ENCODE measurements around the gene BCL2.

The BCL2 gene

GRCh38 chr18:63095768-63096167 lies 223.8 kb downstream of the BCL2 start:
- ATAC-seq, result no peak
- TF ChIP-seq GLIS3 (CRISPR knock-in tag; IDR thresholded peaks at IDR 0.05) (no peak), CSRNP3 (CRISPR knock-in tag; IDR thresholded peaks at IDR 0.05) (no peak), TSHZ2 (CRISPR knock-in tag; IDR thresholded peaks at IDR 0.05) (peak; percentile 78; the same call in 1 of the 2 replicates), ZNF70 (CRISPR knock-in tag; IDR thresholded peaks at IDR 0.05) (no peak), TCF4 (CRISPR knock-in tag; IDR thresholded peaks at IDR 0.05; ENCODE audit: borderline replicate concordance) (0 out of 2 replicates have a peak, but pooled peaks have one; percentile 19), CREB5 (CRISPR knock-in tag; IDR thresholded peaks at IDR 0.05; ENCODE audit: low read depth) (peak; percentile 33; the same call in 1 of the 2 replicates), CSDC2 (CRISPR knock-in tag; IDR thresholded peaks at IDR 0.05) (no peak), ESRRG (CRISPR knock-in tag; IDR thresholded peaks at IDR 0.05) (0 out of 2 replicates have a peak, but pooled peaks have one; percentile 61), ZNF8 (CRISPR knock-in tag; IDR thresholded peaks at IDR 0.05) (no peak), SNAI2 (CRISPR knock-in tag; IDR thresholded peaks at IDR 0.05) (peak; percentile 43; the same call in 1 of the 2 replicates), RARB (CRISPR knock-in tag; IDR thresholded peaks at IDR 0.05) (no peak), ISL1 (CRISPR knock-in tag; IDR thresholded peaks at IDR 0.05) (peak; percentile 91), ZNF565 (CRISPR knock-in tag; conservative IDR thresholded peaks at IDR 0.05; ENCODE audit: low read depth) (0 out of 2 replicates have a peak, but pooled peaks have one; percentile 31), PATZ1 (CRISPR knock-in tag; IDR thresholded peaks at IDR 0.05; ENCODE audit: borderline replicate concordance) (no peak), PPARA (CRISPR knock-in tag; IDR thresholded peaks at IDR 0.05; ENCODE audit: borderline replicate concordance) (no peak)

GRCh38 chr18:63091671-63092364 lies 227.8 kb downstream of the BCL2 start:
- no peak for ATAC-seq
- no peak for TF ChIP-seq PPARA (CRISPR knock-in tag; IDR thresholded peaks at IDR 0.05; ENCODE audit: borderline replicate concordance)
- no peak for TF ChIP-seq SNAI2 (CRISPR knock-in tag; IDR thresholded peaks at IDR 0.05)
- TF ChIP-seq OSR1 (CRISPR knock-in tag; IDR thresholded peaks at IDR 0.05), result no peak
- no peak for TF ChIP-seq ESRRG (CRISPR knock-in tag; IDR thresholded peaks at IDR 0.05)
- TF ChIP-seq CREB5 (CRISPR knock-in tag; IDR thresholded peaks at IDR 0.05; ENCODE audit: low read depth), result no peak
- no peak for TF ChIP-seq POU6F1 (CRISPR knock-in tag; IDR thresholded peaks at IDR 0.05; ENCODE audit: borderline replicate concordance, low read depth)
- TF ChIP-seq CSDC2 (CRISPR knock-in tag; IDR thresholded peaks at IDR 0.05), result no peak
- no peak for TF ChIP-seq ZNF70 (CRISPR knock-in tag; IDR thresholded peaks at IDR 0.05)
- TF ChIP-seq RARB (CRISPR knock-in tag; IDR thresholded peaks at IDR 0.05), result no peak
- TF ChIP-seq CSRNP3 (CRISPR knock-in tag; IDR thresholded peaks at IDR 0.05), result no peak
- no peak for TF ChIP-seq ZFP3 (CRISPR knock-in tag; IDR thresholded peaks at IDR 0.05)
- TF ChIP-seq ZNF8 (CRISPR knock-in tag; IDR thresholded peaks at IDR 0.05), result no peak
- TF ChIP-seq GLIS3 (CRISPR knock-in tag; IDR thresholded peaks at IDR 0.05), result no peak
- no peak for TF ChIP-seq TCF4 (CRISPR knock-in tag; IDR thresholded peaks at IDR 0.05; ENCODE audit: borderline replicate concordance)
- TF ChIP-seq ISL1 (CRISPR knock-in tag; IDR thresholded peaks at IDR 0.05), result no peak
- TF ChIP-seq PATZ1 (CRISPR knock-in tag; IDR thresholded peaks at IDR 0.05; ENCODE audit: borderline replicate concordance), result no peak
- no peak for TF ChIP-seq TSHZ2 (CRISPR knock-in tag; IDR thresholded peaks at IDR 0.05)
- TF ChIP-seq ZNF565 (CRISPR knock-in tag; conservative IDR thresholded peaks at IDR 0.05; ENCODE audit: low read depth), result no peak

All from SK-N-SH treated with all-trans-retinoic acid at 6 μM for 48 hours (cell line).